Activated CD4-positive, CD25-positive, alpha-beta regulatory T cell treated with anti-CD3 and anti-CD28 coated beads, Interleukin-2, amount 50 U/mL, for 16 hours (primary cell): ENCODE measurements around the gene CDK5RAP2.

Experiments
- DNase-seq: peaks from one replicate; pipeline ENCODE4 v3.0.0-alpha.2; 2020; ENCODE audit warnings: low read depth, low spot score

Gene CDK5RAP2

GRCh38 chr9:120438836-120439546 is 141.0 kb downstream of the CDK5RAP2 start:
- no peak for DNase-seq

DNA sequence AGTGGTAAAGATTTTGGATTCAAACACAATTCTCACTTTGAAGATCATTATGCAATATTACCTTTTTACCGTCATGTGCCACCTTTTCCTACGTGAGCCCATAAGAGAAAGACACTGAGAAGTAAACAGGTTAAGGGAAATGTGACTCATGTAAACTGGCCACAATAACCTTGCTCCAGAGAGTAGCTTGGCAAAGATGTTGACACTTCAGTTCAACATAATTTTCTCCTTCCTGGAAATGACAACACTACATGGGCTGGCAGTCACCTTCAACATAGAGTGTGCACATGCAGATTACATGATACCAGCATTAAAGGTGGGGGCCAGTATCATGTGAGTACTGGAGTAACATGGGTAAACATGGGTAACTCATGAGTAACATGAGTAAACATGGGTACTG is 141.9 kb downstream of the CDK5RAP2 start:
- no peak for DNase-seq

DNA sequence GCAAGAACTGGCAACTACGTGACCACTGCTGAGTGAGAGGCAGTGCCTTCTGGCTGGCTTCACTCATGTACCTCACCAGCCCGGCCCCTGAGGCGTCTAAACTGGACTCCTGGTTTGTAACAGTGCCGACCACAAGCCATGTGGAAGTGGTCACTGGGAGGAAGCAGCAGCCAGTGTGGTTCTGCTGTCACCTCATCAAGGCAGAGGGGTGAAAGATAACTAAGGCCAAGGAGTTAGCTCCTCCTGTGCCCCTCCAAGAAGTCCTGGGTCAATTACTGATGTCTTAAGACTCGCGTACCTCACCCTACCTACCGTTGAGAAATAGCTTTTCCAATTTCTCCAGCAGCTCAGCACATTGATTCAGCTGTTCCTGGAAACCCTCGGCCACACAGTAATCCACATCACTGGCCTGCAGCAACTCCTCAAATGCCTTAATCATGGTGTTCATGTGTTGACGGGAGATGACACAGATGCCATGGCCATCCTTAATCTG is 142.9 kb downstream of the CDK5RAP2 start:
- DNase-seq: no peak

GRCh38 chr9:120436446-120436845 is 143.5 kb downstream of the CDK5RAP2 start:
- DNase-seq: no peak

DNA sequence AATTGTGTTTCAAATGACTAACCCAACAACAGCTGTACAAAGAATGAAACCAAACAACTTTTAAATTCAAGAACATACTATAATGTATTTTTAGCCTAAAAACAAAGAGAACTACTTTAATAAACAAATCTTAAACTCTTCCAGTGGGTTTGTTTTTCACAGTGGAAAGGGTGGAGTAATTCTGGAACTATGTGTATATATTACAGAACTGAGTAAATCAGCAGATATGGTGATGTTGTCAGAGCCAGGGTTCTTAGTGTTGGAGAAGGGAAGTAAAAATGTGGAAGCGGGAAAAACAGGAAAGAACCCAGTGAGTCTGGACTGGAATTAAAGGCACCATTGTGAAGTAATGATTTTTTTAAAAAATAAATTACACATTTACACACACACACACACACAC is 144.9 kb downstream of the CDK5RAP2 start:
- DNase-seq: no peak

DNA sequence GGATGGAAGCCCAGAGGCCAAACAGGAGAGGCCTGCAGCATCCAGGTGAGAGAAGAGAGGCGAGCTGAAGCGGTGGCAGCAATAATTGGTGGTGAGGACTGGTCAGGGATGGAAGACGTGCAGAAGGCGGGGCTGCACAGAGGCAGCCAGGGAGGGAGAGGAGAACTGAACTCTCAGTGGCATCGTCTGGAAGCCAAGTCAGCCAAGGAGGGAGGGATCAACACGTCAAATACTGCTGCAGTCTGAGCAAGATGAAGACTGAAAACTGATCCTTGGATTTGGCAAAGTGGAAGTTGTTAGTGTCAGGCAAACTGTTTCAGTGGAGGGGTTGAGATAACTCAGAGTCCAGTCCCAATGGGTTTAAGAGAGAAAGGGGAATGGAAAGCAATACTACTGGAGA is 145.4 kb downstream of the CDK5RAP2 start:
- DNase-seq: no peak

DNA sequence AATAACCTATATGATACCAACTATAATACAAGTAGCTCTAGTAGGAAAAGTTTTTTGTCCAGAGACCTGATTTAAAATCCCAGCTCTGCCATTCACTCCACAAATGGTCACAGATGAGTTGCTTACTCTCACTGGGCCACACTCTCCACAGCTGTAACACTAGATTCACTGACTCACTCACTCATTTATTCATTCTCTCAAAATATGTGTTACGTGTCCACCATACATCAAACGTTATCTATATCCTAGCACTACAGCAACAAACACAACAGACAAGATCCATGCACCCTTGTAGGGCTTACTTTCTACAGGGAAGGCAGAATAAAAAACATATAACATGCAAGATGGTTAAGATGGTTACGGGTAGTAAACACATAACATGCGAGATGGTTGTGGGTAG is 146.3 kb downstream of the CDK5RAP2 start:
- DNase-seq: no peak

DNA sequence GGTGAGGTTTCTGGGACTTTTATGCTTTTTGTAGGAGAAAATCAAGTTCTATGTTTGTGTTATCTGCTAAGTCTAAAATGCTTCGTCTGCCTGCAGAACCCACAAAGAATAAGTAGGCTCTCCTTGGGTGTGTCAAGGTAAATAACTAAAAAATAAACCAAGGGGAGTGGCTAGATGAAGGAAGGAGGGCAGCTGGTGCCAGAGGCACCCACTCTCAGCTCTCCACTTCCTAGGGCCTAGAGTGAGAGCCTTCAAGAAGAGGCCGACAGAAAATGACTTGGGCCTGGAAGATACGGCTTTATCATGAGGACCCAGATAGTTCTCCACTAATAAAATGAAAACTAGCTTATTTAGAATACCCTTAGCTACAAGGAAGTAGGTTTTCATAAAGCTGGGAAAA is 147.4 kb downstream of the CDK5RAP2 start:
- DNase-seq: no peak

- DNase-seq: no peak
These were observed 148.7 kb downstream of the CDK5RAP2 start for GRCh38 chr9:120431268-120431667.

GRCh38 chr9:120424248-120424647 is 155.7 kb downstream of the CDK5RAP2 start:
- DNase-seq: no peak

DNA sequence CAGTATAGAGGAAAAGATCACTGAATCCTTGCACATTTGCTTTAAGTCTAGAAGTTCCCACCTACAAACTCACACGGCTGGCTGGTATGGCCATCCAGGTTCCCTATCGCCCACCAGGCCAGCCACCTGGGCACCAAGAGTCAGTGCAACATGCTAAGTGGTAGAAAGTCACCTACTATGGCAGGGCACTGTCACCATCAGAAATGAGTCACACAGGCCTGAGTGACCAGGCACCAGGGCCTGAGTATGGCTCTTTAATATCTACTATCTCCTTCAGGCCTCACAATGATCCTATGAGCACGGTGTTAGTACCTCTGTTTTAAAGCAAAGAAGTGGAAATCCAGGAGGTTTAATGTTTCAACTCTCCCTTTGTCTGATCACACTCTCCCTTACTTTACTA is 156.2 kb downstream of the CDK5RAP2 start:
- no peak for DNase-seq

DNA sequence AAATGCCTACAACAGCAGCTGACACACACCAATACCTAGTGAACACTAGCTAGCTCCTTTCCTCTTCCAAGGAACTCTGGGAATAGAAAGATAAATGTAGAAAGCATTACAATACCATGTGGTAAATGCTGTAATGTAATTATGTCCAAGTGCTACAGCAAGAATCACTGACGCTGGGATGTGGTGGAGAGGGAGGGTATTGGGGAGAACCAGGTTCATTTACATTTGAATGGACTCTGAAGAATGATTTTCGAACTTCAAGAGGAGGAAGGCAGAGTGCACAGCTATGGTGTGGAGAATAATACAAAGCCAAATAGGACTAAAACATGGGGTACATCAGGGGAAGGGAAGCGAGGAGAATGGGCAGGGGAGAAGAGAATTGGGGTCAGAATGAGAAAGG is 158.0 kb downstream of the CDK5RAP2 start:
- no peak for DNase-seq

DNA sequence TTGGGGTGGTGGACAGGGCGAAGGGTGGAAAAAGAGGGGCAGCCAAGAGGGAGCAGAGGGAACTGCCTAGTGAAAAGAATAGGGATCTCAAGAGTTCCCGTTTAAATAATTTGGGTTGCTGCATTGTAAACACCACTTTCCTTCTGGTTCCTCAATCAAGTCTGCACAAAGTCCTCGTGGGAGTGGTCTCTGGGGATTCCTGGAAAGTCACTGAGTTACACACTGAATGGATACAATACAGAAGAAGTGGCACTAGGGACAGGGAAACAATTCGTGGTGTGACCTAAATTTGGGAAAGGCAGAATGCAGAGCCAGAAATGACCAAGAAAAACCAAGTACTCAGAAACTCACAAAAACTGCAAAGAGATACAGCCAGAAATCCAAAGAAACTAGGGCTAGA is 161.7 kb downstream of the CDK5RAP2 start:
- no peak for DNase-seq

- DNase-seq: no peak
These were observed 163.1 kb downstream of the CDK5RAP2 start for GRCh38 chr9:120416781-120417427.

GRCh38 chr9:120413121-120414048 is 166.6 kb downstream of the CDK5RAP2 start:
- DNase-seq: no peak

- no peak for DNase-seq
These were observed 167.5 kb downstream of the CDK5RAP2 start for GRCh38 chr9:120412425-120412951.

- DNase-seq: no peak
These were observed 168.0 kb downstream of the CDK5RAP2 start for GRCh38 chr9:120411862-120412424.

- DNase-seq: no peak
These were observed 169.0 kb downstream of the CDK5RAP2 start for GRCh38 chr9:120410925-120411501.

DNA sequence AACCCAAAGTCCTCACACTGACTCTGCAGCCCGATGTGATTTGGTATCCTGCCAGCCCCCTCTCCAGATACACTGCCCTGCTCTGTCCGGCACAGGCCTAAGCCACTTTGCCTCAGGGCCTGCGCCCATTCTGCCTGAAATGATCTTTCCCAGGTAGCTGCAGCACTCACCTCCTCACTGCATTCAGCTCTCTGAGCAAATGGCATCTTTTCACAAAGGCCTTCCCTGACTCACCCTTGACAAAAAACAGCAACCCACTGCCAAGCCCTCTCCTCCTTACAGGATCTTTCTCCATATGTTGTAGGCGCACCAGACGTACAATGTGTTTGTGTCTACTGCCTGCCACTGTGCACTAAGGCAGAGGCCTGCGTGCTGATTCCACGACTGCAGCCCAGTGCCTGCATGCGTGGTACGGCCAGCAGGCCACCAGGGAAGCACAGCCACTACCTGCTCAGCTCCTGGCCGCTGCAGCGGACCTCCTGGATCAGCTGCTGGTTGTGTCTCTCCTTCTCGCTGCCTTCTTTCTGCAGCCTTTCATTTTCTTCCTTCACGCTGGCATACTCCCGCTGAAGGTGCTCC is 171.2 kb downstream of the CDK5RAP2 start:
- DNase-seq: no peak

DNA sequence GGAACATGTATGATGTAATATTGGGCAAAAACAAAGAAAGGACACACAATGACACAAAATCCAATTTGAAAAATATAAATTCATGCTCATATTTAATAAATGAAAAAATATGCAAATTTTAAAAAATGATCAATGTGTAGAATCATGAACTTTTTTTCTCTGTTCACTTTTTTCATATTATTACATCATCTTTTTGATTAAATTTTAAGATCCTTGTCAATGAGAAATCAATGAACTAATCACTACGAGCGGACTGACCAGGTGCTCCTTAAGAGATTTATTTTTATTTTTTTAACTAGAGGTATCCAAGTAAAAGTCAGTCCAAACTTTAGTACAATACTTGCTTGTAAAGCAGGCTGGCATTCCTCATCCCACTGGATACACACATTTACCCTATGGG is 174.1 kb downstream of the CDK5RAP2 start:
- DNase-seq: no peak

DNA sequence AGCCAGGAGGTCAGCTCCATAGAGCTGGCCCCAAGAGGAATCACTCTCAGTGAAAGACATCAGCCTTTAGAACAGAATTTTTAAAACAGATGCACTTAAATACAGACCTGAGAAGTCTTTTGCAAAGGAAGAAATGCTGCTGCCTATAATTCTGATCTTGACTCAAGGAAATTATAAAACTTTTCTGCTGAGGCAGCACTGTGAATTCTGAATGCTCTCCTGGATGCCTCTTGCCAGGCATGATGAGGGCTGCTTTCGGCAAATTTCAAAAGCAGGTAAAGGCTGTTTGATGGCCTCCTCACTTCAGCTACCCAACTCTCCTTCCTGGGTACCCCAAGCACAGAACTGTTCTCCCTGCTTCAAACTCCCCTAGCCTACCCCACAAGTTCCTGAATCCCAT is 174.8 kb downstream of the CDK5RAP2 start:
- no peak for DNase-seq
